K562 (cell line): ENCODE data around the gene TANK. TPM values are rescaled to one million over a fixed set of nuclear protein-coding genes. Genes with fewer than 3 reads are reported as not detected.

ENCODE experiments used
- ATAC-seq: fragments of 200-7000 bp; cut with Tn5 transposase; 3 replicates; pipeline ENCODE4 v1.9.1; 2020; ENCODE audit warnings: moderate library complexity
- BruUV-seq: library from RNA; stranded (reverse); fragments of 400-500 nt; replicated peaks from 2 replicates; lab custom pipeline; 2021; lab: Mats Ljungman, UMichigan
- CTCF ChIA-PET: fragments of 300-600 bp; formaldehyde crosslinking; extraction: SDS; loops from one replicate; lab custom pipeline; 2021; ENCODE audit warnings: low intra/inter-chr PET ratio; lab: Yijun Ruan, JAX
- POLR2A ChIA-PET: fragments of 300-600, 350-650 bp; sonication (Branson Sonifier 250); formaldehyde crosslinking; extraction: SDS; loops from one replicate; lab custom pipeline; 2021; ENCODE audit warnings: antibody characterized with exemption, inconsistent platforms; lab: Yijun Ruan, JAX
- DNase-seq, 4 experiments: peaks; one replicate each; pipeline versions ENCODE4 v3.0.0 to v3.0.0-alpha.2; 2011 to 2018; ENCODE audit warnings: low spot score in 3 of 4, mixed read lengths in 3 of 4; ENCODE audit errors: extremely low read depth in 1 of 4
- FAIRE-seq: peaks from 2 replicates; lab custom pipeline; 2011; peaks lifted over from hg19 to GRCh38; lab: Jason Lieb, UNC
- H2AFZ ChIP-seq: 2 replicates; pipeline ENCODE4 v1.6.0; 2011; ENCODE audit warnings: low read depth, low read length, control low read depth, inconsistent platforms
- H3K27ac ChIP-seq: fragments of 200-600 bp; 3 replicates; pipeline ENCODE4 v1.8.0; 2011; ENCODE audit warnings: low read depth, mild to moderate bottlenecking, control low read depth, inconsistent platforms, low read length, moderate library complexity, mixed read lengths; ENCODE audit errors: extremely low read depth
- H3K27me3 ChIP-seq, 2 experiments: fragments of 300-600 bp in 1 of 2; 2 replicates in 1 of 2; 3 replicates in 1 of 2; pipeline versions ENCODE4 v1.6.0 to v1.8.0; 2011; ENCODE audit warnings: inconsistent platforms in 2 of 2, low read length in 2 of 2, mild to moderate bottlenecking in 1 of 2, mixed read lengths in 1 of 2, moderate library complexity in 1 of 2; ENCODE audit not compliant: control insufficient read depth in 2 of 2, insufficient read depth in 2 of 2
- H3K36me3 ChIP-seq: fragments of 300-600 bp; 3 replicates; pipeline ENCODE4 v1.8.0; 2011; ENCODE audit warnings: mild to moderate bottlenecking, low read length, inconsistent platforms; ENCODE audit not compliant: control insufficient read depth, insufficient read depth
- H3K4me1 ChIP-seq, 2 experiments: fragments of 200-600 bp in 1 of 2; replicated peaks in 1 of 2; 2 replicates in 1 of 2; 3 replicates in 1 of 2; pipeline versions ENCODE4 v1.5.1 to v1.8.0; 2011; ENCODE audit warnings: inconsistent platforms in 2 of 2, low read length in 2 of 2, mild to moderate bottlenecking in 1 of 2, mixed read lengths in 1 of 2, moderate library complexity in 1 of 2; ENCODE audit not compliant: control insufficient read depth in 2 of 2, insufficient read depth in 2 of 2
- H3K4me2 ChIP-seq: 2 replicates; pipeline ENCODE4 v1.6.1; 2011; ENCODE audit warnings: low read length, control low read depth, inconsistent platforms, mixed read lengths; ENCODE audit not compliant: insufficient read depth
- H3K4me3 ChIP-seq: fragments of 200-600 bp; sonication (generic), shearing (Covaris generic); 2 replicates; pipeline ENCODE4 v1.5.1; 2016; ENCODE audit warnings: control low read depth, inconsistent platforms
- H3K79me2 ChIP-seq: fragments of 200-600 bp; 3 replicates; pipeline ENCODE4 v1.8.0; 2011; ENCODE audit warnings: low read length, inconsistent platforms; ENCODE audit not compliant: control insufficient read depth, insufficient read depth
- H3K9ac ChIP-seq, 2 experiments: 2 replicates each; pipeline versions ENCODE4 v1.6.0 to v1.6.1; 2011; ENCODE audit warnings: low read depth in 2 of 2, low read length in 2 of 2, control low read depth in 1 of 2, inconsistent platforms in 1 of 2, mild to moderate bottlenecking in 1 of 2, mixed read lengths in 1 of 2; ENCODE audit not compliant: insufficient read depth in 1 of 2
- H3K9me1 ChIP-seq: one replicate; pipeline ENCODE4 v1.6.0; 2011; ENCODE audit warnings: inconsistent platforms, mild to moderate bottlenecking, low read length, moderate library complexity; ENCODE audit not compliant: control insufficient read depth, insufficient read depth
- H3K9me3 ChIP-seq: replicated peaks from 2 replicates; pipeline ENCODE4 v1.5.1; 2011; ENCODE audit warnings: low read depth, low read length, inconsistent platforms; ENCODE audit not compliant: control insufficient read depth, insufficient read depth
- H4K20me1 ChIP-seq: replicated peaks from 2 replicates; pipeline ENCODE4 v1.6.1; 2011; ENCODE audit warnings: low read length, inconsistent platforms, mixed read lengths; ENCODE audit not compliant: control insufficient read depth, insufficient read depth
- CREB1 ChIP-seq, 2 experiments: sonication (generic) in 1 of 2; formaldehyde crosslinking in 1 of 2; IDR thresholded peaks; 2 replicates each; pipeline versions ENCODE4 v1.6.1 to v1.8.0; 2012 to 2022; ENCODE audit warnings: inconsistent platforms in 1 of 2, mild to moderate bottlenecking in 1 of 2, missing genetic modification reagents in 1 of 2, moderate library complexity in 1 of 2
- ESRRA ChIP-seq: fragments of 450-650 bp; IDR thresholded peaks from 2 replicates; pipeline ENCODE4 v1.6.1; 2014; ENCODE audit warnings: low read depth, mild to moderate bottlenecking, moderate library complexity, borderline replicate concordance
- ETS2 ChIP-seq: IDR thresholded peaks from 2 replicates; pipeline ENCODE4 v1.6.1; 2016; ENCODE audit warnings: borderline replicate concordance, missing genetic modification characterization, mild to moderate bottlenecking, moderate library complexity, missing compliant biosample characterization; ENCODE audit not compliant: poor library complexity, severe bottlenecking
- HIVEP1 ChIP-seq: fragments of 250-450 bp; sonication (Bioruptor Pico); IDR thresholded peaks from 2 replicates; pipeline ENCODE4 v1.4.0; 2020; ENCODE audit warnings: mild to moderate bottlenecking
- MCM5 ChIP-seq: fragments of 450-650 bp; IDR thresholded peaks from 2 replicates; pipeline ENCODE4 v1.6.1; 2016; ENCODE audit warnings: low read depth
- MYBL2 ChIP-seq, 2 experiments: fragments of 450-650 bp in 1 of 2; sonication (generic) in 1 of 2; formaldehyde crosslinking in 1 of 2; IDR thresholded peaks; 2 replicates each; pipeline versions ENCODE4 v1.6.1 to v1.8.1; 2017 to 2022; ENCODE audit warnings: borderline replicate concordance in 1 of 2, inconsistent platforms in 1 of 2, low read depth in 1 of 2, mild to moderate bottlenecking in 1 of 2, missing genetic modification reagents in 1 of 2, moderate library complexity in 1 of 2
- NCOR1 ChIP-seq: fragments of 450-650 bp; IDR thresholded peaks from 2 replicates; pipeline ENCODE4 v1.6.1; 2016; ENCODE audit warnings: mild to moderate bottlenecking, moderate library complexity
- NELFE ChIP-seq: IDR thresholded peaks from 2 replicates; pipeline ENCODE4 v1.6.1; 2011; ENCODE audit warnings: mild to moderate bottlenecking; ENCODE audit not compliant: insufficient read depth, insufficient read length
- NFATC3 ChIP-seq: fragments of 450-650 bp; IDR thresholded peaks from 2 replicates; pipeline ENCODE4 v1.6.1; 2017; ENCODE audit warnings: mild to moderate bottlenecking
- PHF21A ChIP-seq: fragments of 450-650 bp; IDR thresholded peaks from 2 replicates; pipeline ENCODE4 v1.6.1; 2017; ENCODE audit warnings: low read depth, borderline replicate concordance
- TAL1 ChIP-seq: fragments of 450-650 bp; IDR thresholded peaks from 2 replicates; pipeline ENCODE4 v1.6.1; 2016; ENCODE audit warnings: mild to moderate bottlenecking
- ZKSCAN1 ChIP-seq: fragments of 150-350 bp; IDR thresholded peaks from 2 replicates; pipeline ENCODE4 v1.6.1; 2016; ENCODE audit warnings: low read depth, low read length
- ZNF143 ChIP-seq: sonication (generic); formaldehyde crosslinking; IDR thresholded peaks from 2 replicates; pipeline ENCODE4 v1.9.0; 2022; ENCODE audit warnings: mild to moderate bottlenecking, missing genetic modification reagents
- ZNF23 ChIP-seq: fragments of 250-450 bp; sonication (Bioruptor Pico); IDR thresholded peaks from 2 replicates; pipeline ENCODE4 v1.4.0; 2020; ENCODE audit warnings: mild to moderate bottlenecking
- WGBS: fragments of 100-300 bp; shearing (Covaris generic); methylation state at CpG from one replicate; pipeline ENCODE4 v1.1.6; 2016; ENCODE audit warnings: low coverage, mixed read lengths; ENCODE audit not compliant: insufficient coverage; ENCODE audit errors: missing lambda C conversion rate; 5-methylcytosine and 5-hydroxymethylcytosine counted together
- in situ Hi-C: fragments of 300-500 bp; cut with MboI; formaldehyde crosslinking; loops from 4 replicates; pipeline ENCODE4 v1.15.0; 2018; ENCODE audit warnings: inconsistent platforms, mixed read lengths
- intact Hi-C: fragments of 100-400 bp; cut with micrococcal nuclease; formaldehyde crosslinking; loops from 2 replicates; pipeline ENCODE4 v1.14.2; 2022
- polyA plus RNA-seq, 8 experiments: library from polyadenylated mRNA; depleted of rRNA in 4 of 8; stranded (reverse) in 5 of 8; unstranded in 3 of 8; fragments of >200 nt; fragmentation: Nextera tagmentation in 2 of 8; fragmentation: Illumina TruSeq in 1 of 8; extraction: Ambion mirVana in 2 of 8; extraction: Trizol in 1 of 8; gene quantifications; 2 replicates each; pipeline versions ENCODE4 v1.2.1 to v1.2.3, GENCODE V29; 2011 to 2014; ENCODE audit warnings: inconsistent platforms in 1 of 8, missing spikeins in 1 of 8
- total RNA-seq, 7 experiments: library from RNA; depleted of rRNA in 6 of 7; stranded (reverse); fragments of >200 nt in 6 of 7; fragmentation: Illumina TruSeq in 2 of 7; extraction: Trizol in 2 of 7; gene quantifications; 2 replicates each; pipeline versions ENCODE4 v1.2.1 to v1.2.3, GENCODE V29; 2011 to 2021; ENCODE audit warnings: low replicate concordance in 1 of 7
- TF ChIP-seq, protein P1 (sequence below): fragments of 250-450 bp; sonication (Bioruptor Pico); IDR thresholded peaks from 2 replicates; pipeline ENCODE4 v1.5.0; 2020; ENCODE audit warnings: mild to moderate bottlenecking, borderline replicate concordance
- TF ChIP-seq, protein P2 (sequence below): sonication (generic); formaldehyde crosslinking; IDR thresholded peaks from 2 replicates; pipeline ENCODE4 v1.8.0; 2023; ENCODE audit warnings: mild to moderate bottlenecking, missing genetic modification reagents
- TF ChIP-seq, protein P3 (sequence below): fragments of 450-650 bp; formaldehyde crosslinking; IDR thresholded peaks from 2 replicates; pipeline ENCODE4 v1.4.0; 2020; ENCODE audit warnings: mild to moderate bottlenecking, moderate library complexity

Gene TANK
- total and polyA plus RNA-seq, 9 of the 15 experiments (the other 6 are each of a cell fraction or from before 2014, with no cell fraction given): 43.0 to 91.5 (median 54.4) TPM

DNA sequence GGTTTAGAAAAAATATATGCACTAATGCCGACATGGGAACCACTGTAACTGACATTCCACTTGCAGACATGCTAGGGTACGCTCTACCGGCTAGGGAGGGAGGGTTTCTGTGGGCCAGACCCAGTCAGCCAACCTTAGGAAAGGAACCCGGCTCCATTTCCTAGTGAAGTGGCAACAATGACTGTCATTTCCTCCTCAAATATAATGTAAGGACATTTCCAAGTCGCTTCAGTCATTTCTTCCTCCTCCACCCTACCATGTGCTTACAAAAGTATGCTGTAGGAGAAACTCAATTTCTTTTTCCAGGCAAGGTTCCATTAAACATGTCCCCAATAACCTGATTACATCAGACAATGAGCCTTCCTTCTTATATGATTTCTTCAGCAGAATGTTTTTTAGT lies 83.7 kb downstream of the TANK start:
- Histone ChIP-seq H3K4me3 (no peak overlapping the region), H3K4me2 (no peak overlapping the region), H3K4me1 (peaks cover 2 to 3% of the 10 kb centered on the region in 2 experiments; a peak in 2 of 5 replicates), H3K27me3 (no peaks in the 10 kb centered on the region; a peak in 1 of 5 replicates), H3K36me3 (no peaks in the 10 kb centered on the region), H3K9me1 (no peaks in the 10 kb centered on the region), H3K79me2 (no peaks in the 10 kb centered on the region), H3K9me3 (no peaks in the 10 kb centered on the region), H3K9ac (no peak overlapping the region), H3K27ac (no peak overlapping the region), H4K20me1 (no peaks in the 10 kb centered on the region), H2AFZ (0 out of 2 replicates have a peak overlapping the region, but pooled peaks have one; percentile 17)
- DNase-seq (no peak), FAIRE-seq (no peak), ATAC-seq (peak; percentile 40)
- ChIA-PET CTCF (no interaction called here), POLR2A (interaction anchor here (0.7 to 1.3 kb wide), 3 partner anchors 11 to 80 kb away, joined by 3 to 5 read pairs (median 3); no protein-coding TSS in a partner anchor)
- 26% methylated on average over 5 of the region's 5 CpGs for WGBS
- intact Hi-C loops (no loop called here), in situ Hi-C loops (no loop called here)
- no TSS peak for BruUV-seq
- no peak for TF ChIP-seq NFATC3
- no peak for TF ChIP-seq HIVEP1 (CRISPR knock-in tag)
- TF ChIP-seq, protein P1, sequence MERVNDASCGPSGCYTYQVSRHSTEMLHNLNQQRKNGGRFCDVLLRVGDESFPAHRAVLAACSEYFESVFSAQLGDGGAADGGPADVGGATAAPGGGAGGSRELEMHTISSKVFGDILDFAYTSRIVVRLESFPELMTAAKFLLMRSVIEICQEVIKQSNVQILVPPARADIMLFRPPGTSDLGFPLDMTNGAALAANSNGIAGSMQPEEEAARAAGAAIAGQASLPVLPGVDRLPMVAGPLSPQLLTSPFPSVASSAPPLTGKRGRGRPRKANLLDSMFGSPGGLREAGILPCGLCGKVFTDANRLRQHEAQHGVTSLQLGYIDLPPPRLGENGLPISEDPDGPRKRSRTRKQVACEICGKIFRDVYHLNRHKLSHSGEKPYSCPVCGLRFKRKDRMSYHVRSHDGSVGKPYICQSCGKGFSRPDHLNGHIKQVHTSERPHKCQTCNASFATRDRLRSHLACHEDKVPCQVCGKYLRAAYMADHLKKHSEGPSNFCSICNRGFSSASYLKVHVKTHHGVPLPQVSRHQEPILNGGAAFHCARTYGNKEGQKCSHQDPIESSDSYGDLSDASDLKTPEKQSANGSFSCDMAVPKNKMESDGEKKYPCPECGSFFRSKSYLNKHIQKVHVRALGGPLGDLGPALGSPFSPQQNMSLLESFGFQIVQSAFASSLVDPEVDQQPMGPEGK (CRISPR knock-in tag): no peak
- TF ChIP-seq, protein P2, sequence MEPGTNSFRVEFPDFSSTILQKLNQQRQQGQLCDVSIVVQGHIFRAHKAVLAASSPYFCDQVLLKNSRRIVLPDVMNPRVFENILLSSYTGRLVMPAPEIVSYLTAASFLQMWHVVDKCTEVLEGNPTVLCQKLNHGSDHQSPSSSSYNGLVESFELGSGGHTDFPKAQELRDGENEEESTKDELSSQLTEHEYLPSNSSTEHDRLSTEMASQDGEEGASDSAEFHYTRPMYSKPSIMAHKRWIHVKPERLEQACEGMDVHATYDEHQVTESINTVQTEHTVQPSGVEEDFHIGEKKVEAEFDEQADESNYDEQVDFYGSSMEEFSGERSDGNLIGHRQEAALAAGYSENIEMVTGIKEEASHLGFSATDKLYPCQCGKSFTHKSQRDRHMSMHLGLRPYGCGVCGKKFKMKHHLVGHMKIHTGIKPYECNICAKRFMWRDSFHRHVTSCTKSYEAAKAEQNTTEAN (CRISPR knock-in tag): no peak
- no peak for TF ChIP-seq ZKSCAN1
- TF ChIP-seq MCM5: no peak
- TF ChIP-seq NELFE: no peak
- TF ChIP-seq, protein P3, sequence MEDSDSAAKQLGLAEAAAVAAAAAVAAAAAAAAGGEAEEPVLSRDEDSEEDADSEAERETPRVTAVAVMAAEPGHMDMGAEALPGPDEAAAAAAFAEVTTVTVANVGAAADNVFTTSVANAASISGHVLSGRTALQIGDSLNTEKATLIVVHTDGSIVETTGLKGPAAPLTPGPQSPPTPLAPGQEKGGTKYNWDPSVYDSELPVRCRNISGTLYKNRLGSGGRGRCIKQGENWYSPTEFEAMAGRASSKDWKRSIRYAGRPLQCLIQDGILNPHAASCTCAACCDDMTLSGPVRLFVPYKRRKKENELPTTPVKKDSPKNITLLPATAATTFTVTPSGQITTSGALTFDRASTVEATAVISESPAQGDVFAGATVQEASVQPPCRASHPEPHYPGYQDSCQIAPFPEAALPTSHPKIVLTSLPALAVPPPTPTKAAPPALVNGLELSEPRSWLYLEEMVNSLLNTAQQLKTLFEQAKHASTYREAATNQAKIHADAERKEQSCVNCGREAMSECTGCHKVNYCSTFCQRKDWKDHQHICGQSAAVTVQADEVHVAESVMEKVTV: no peak
- no peak for TF ChIP-seq NCOR1
- TF ChIP-seq PHF21A: no peak
- TF ChIP-seq ESRRA: no peak
- TF ChIP-seq ZNF143 (CRISPR knock-in tag): no peak
- TF ChIP-seq CREB1 (IDR thresholded peaks at IDR 0.05): no peak
- TF ChIP-seq CREB1 (CRISPR knock-in tag; IDR thresholded peaks at IDR 0.05): no peak
- no peak for TF ChIP-seq ETS2 (tag)
- TF ChIP-seq ZNF23 (CRISPR knock-in tag): no peak
- TF ChIP-seq MYBL2 (IDR thresholded peaks at IDR 0.05; ENCODE audit: low read depth): no peak
- no peak for TF ChIP-seq MYBL2 (CRISPR knock-in tag; IDR thresholded peaks at IDR 0.05; ENCODE audit: borderline replicate concordance)
- no peak for TF ChIP-seq TAL1
